Loucy (cell line): ENCODE data around the gene JTB.

Source experiments
- H2AFZ ChIP-seq: fragments of 200-600 bp; sonication (generic); 2 replicates; pipeline ENCODE4 v1.6.0; 2016; ENCODE audit warnings: antibody characterized with exemption, mild to moderate bottlenecking, low read length, moderate library complexity
- H3F3A ChIP-seq: fragments of 200-600 bp; 2 replicates; pipeline ENCODE4 v1.6.0; 2016; ENCODE audit warnings: antibody characterized with exemption, low read depth, mild to moderate bottlenecking
- H3K27me3 ChIP-seq: fragments of 200-600 bp; sonication (generic); 2 replicates; pipeline ENCODE4 v1.6.1; 2014; ENCODE audit warnings: low read length, mild to moderate bottlenecking; ENCODE audit not compliant: insufficient read depth, poor library complexity, severe bottlenecking
- H3K36me3 ChIP-seq: fragments of 200-600 bp; sonication (generic); 2 replicates; pipeline ENCODE4 v1.6.1; 2016; ENCODE audit warnings: low read length; ENCODE audit not compliant: insufficient read depth
- H3K4me1 ChIP-seq: fragments of 200-600 bp; sonication (generic); 2 replicates; pipeline ENCODE4 v1.5.1; 2014; ENCODE audit warnings: low read length, mild to moderate bottlenecking; ENCODE audit not compliant: insufficient read depth, poor library complexity, severe bottlenecking
- H3K4me2 ChIP-seq: fragments of 200-600 bp; sonication (generic); 2 replicates; pipeline ENCODE4 v1.6.0; 2014; ENCODE audit warnings: antibody characterized with exemption, low read length, low read depth, mild to moderate bottlenecking; ENCODE audit not compliant: poor library complexity, severe bottlenecking
- H3K4me3 ChIP-seq: fragments of 200-600 bp; sonication (generic); 2 replicates; pipeline ENCODE4 v1.5.1; 2014; ENCODE audit warnings: low read length, mild to moderate bottlenecking, mixed read lengths; ENCODE audit not compliant: poor library complexity, severe bottlenecking
- H3K79me2 ChIP-seq: fragments of 200-600 bp; sonication (generic); 2 replicates; pipeline ENCODE4 v1.6.1; 2014; ENCODE audit warnings: low read length; ENCODE audit not compliant: insufficient read depth
- H3K9ac ChIP-seq: fragments of 200-600 bp; sonication (generic); 2 replicates; pipeline ENCODE4 v1.6.0; 2014; ENCODE audit warnings: mild to moderate bottlenecking, low read depth, low read length, moderate library complexity; ENCODE audit not compliant: poor library complexity, severe bottlenecking
- H3K9me2 ChIP-seq: fragments of 200-600 bp; sonication (generic); replicated peaks from 2 replicates; pipeline ENCODE4 v1.6.1; 2016; ENCODE audit warnings: low read depth, low read length, mixed read lengths
- H3K9me3 ChIP-seq: fragments of 200-600 bp; sonication (generic); 2 replicates; pipeline ENCODE4 v1.6.1; 2014; ENCODE audit warnings: mild to moderate bottlenecking, antibody characterized with exemption, low read length, low read depth; ENCODE audit not compliant: insufficient read depth
- H4K20me1 ChIP-seq: fragments of 200-600 bp; sonication (generic); 2 replicates; pipeline ENCODE4 v1.6.0; 2014; ENCODE audit warnings: antibody characterized with exemption, low read length, mild to moderate bottlenecking; ENCODE audit not compliant: insufficient read depth, poor library complexity, severe bottlenecking
- EZH2phosphoT487 ChIP-seq: fragments of 200-600 bp; IDR thresholded peaks from 2 replicates; pipeline ENCODE4 v1.6.1; 2018; ENCODE audit warnings: antibody characterized with exemption, mild to moderate bottlenecking, moderate library complexity, borderline replicate concordance
- TF ChIP-seq, protein P1 (sequence below): fragments of 200-600 bp; sonication (generic); conservative IDR thresholded peaks from 2 replicates; pipeline ENCODE4 v1.5.1; 2014; ENCODE audit warnings: mild to moderate bottlenecking, antibody characterized with exemption, low read length

JTB gene

GRCh38 chr1:153944827-153945117 is 32.7 kb downstream of the JTB start:
- TF ChIP-seq EZH2phosphoT487, result no peak
- TF ChIP-seq, protein P1, sequence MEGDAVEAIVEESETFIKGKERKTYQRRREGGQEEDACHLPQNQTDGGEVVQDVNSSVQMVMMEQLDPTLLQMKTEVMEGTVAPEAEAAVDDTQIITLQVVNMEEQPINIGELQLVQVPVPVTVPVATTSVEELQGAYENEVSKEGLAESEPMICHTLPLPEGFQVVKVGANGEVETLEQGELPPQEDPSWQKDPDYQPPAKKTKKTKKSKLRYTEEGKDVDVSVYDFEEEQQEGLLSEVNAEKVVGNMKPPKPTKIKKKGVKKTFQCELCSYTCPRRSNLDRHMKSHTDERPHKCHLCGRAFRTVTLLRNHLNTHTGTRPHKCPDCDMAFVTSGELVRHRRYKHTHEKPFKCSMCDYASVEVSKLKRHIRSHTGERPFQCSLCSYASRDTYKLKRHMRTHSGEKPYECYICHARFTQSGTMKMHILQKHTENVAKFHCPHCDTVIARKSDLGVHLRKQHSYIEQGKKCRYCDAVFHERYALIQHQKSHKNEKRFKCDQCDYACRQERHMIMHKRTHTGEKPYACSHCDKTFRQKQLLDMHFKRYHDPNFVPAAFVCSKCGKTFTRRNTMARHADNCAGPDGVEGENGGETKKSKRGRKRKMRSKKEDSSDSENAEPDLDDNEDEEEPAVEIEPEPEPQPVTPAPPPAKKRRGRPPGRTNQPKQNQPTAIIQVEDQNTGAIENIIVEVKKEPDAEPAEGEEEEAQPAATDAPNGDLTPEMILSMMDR, result no peak
- H3K9ac ChIP-seq, result peak overlapping the region; percentile 91
- peaks cover 21% of the 10 kb centered on the region for H3K4me1 ChIP-seq
- peaks cover 37% of the 10 kb centered on the region for H3K79me2 ChIP-seq
- no peaks in the 10 kb centered on the region for H3K9me2 ChIP-seq
- peaks cover 23% of the 10 kb centered on the region for H4K20me1 ChIP-seq
- no peaks in the 10 kb centered on the region for H3F3A ChIP-seq
- H3K36me3 ChIP-seq, result peaks cover 47% of the 10 kb centered on the region; the same call in 1 of the 2 replicates
- H3K27me3 ChIP-seq, result no peaks in the 10 kb centered on the region
- peak overlapping the region; percentile 91 for H3K4me2 ChIP-seq
- H2AFZ ChIP-seq, result 0 out of 2 replicates have a peak overlapping the region, but pooled peaks have one; percentile 25
- no peaks in the 10 kb centered on the region for H3K9me3 ChIP-seq
- peak overlapping the region; percentile 85 for H3K4me3 ChIP-seq

- Histone ChIP-seq H3K79me2 (peaks cover 37% of the 10 kb centered on the region), H3K9me3 (no peaks in the 10 kb centered on the region), H3K9me2 (no peaks in the 10 kb centered on the region), H3K27me3 (no peaks in the 10 kb centered on the region), H3K4me1 (peaks cover 21% of the 10 kb centered on the region), H3K4me3 (peak overlapping the region; percentile 85), H3K9ac (peak overlapping the region; percentile 91), H3K4me2 (peak overlapping the region; percentile 91), H4K20me1 (peaks cover 23% of the 10 kb centered on the region), H2AFZ (no peak overlapping the region), H3K36me3 (peaks cover 52% of the 10 kb centered on the region; the same call in 1 of the 2 replicates), H3F3A (no peaks in the 10 kb centered on the region)
- TF ChIP-seq EZH2phosphoT487, result no peak
- TF ChIP-seq, protein P1, result no peak
Measured at GRCh38 chr1:153944005-153944826, 33.3 kb downstream of the JTB start.

- no peaks in the 10 kb centered on the region for H3F3A ChIP-seq
- no peak overlapping the region for H3K9ac ChIP-seq
- H3K9me2 ChIP-seq, result no peaks in the 10 kb centered on the region
- H3K9me3 ChIP-seq, result no peaks in the 10 kb centered on the region
- TF ChIP-seq, protein P1, result no peak
- no peak for TF ChIP-seq EZH2phosphoT487
- H3K4me3 ChIP-seq, result no peak overlapping the region
- H3K27me3 ChIP-seq, result no peaks in the 10 kb centered on the region
- H4K20me1 ChIP-seq, result peaks cover 23% of the 10 kb centered on the region
- no peak overlapping the region for H3K4me2 ChIP-seq
- H3K79me2 ChIP-seq, result peaks cover 37% of the 10 kb centered on the region
- peaks cover 39% of the 10 kb centered on the region; the same call in 1 of the 2 replicates for H3K36me3 ChIP-seq
- H3K4me1 ChIP-seq, result peaks cover 21% of the 10 kb centered on the region
- H2AFZ ChIP-seq, result no peak overlapping the region
Measured at GRCh38 chr1:153942766-153943549, 34.5 kb downstream of the JTB start.
